Stimulated activated CD4-positive, alpha-beta T cell treated with anti-CD3 and anti-CD28 coated beads, Interleukin-2, amount 100 ng/mL, for 4 hours (primary cell): ENCODE data around the gene OR7D2.

ENCODE experiments used
- DNase-seq: peaks from one replicate; pipeline ENCODE4 v3.0.0-alpha.2; 2020; ENCODE audit warnings: low read depth

Gene OR7D2

DNA sequence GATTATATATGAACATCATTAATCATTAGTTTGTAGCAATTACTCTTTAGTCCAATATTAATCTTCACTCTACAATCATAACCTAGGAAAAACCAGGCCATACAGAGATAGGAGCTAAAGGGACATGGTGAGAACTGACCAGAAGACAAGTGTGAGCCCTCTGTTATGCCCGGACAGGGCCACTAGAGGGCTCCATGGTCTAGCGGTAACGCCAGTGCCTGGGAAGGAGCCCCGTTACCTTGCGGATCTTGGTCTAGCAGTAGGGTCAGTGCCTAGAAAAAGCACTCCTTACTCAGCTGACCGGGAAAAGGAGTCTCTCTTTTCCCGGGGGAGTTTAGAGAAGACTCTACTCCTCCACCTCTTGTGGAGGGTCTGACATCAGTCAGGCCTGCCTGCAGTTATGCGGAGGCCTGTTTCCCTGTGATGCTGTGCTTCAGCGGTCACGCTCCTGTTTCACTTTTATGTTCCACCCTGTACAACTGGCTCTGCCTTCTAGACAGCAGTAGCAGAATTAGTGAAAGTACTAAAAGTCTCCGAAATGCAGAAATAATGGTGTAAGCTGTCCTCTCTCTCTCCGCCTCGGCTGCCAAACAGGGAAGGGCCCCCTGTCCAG, 26.8 kb downstream of the OR7D2 start:
- DNase-seq, result peak; percentile 48

DNA sequence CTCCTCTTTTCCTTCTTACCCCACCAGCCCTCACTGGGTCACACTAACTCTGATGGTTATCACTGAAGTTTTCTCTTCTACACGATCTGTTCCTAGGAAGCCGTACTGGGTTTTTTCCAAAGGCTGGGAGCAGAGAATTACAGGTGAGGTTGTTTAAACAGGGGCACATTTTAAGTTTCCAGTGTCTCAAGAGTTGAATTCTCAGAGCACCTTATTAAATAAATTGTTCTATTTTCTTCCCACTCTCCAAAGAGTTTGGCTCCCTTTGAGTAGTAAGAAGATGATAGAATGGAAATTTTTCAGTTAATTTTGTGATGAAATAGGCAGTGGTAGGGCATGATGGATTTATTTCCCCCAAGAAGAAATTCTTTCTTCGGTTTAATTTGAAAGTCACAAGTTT, 40.7 kb downstream of the OR7D2 start, which contains the start of gene OR7D4:
Gene OR7D4 (minus strand): TSS at position 101 of the 400 bp plus-strand sequence. CDS start 4,752 bp downstream, outside the sequence.
- no peak for DNase-seq
